Stimulated activated CD8-positive, alpha-beta memory T cell treated with anti-CD3 and anti-CD28 coated beads, Interleukin-7, amount 100 ng/mL, for 48 hours (primary cell): ENCODE measurements around the gene ROBO1.
A peak's percentile ranks its signal among the peaks of the same experiment; 100 is the strongest.

Experiments
- DNase-seq, 2 donors: peaks; one replicate each; pipeline ENCODE4 v3.0.0-alpha.2; 2020; ENCODE audit warnings: low read depth in 1 of 2; ENCODE audit errors: extremely low read depth in 1 of 2

The ROBO1 gene

DNA sequence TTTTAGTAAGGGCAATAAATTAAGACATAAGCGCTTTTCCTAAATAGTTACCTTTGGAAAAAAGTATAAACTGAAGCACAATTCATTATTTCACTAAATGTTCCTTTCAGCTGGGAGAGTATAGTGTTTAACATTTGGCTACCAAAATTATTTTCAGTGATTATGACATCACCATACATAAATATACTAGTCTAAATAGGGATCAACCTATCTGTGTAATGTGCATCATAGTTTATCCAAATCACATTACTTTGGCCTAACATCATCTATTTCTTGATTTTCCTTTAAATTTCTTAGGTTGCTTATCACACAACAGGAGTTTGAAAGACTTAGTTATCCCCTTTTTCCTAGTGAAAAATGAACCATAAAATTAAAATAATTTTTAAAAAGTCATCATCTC, 738.9 kb downstream of the ROBO1 start:
- DNase-seq: no peak

DNA sequence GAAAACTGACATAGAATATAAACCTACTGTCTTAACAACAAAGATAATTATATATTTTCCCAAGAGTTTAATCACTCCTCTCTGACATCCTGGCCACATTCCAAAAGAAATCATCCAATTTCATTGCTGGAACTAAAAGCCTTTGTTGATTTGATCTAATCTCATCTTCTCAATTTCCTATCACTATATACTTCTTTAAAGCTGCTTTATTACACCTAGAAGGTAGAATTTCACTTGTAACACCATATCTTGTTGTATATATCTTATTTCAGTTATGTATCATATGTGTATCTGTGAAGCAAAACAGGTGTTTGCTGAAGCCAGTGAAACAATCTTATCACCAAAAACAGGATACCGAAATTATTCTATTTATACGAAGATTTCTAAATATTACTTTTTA, 740.2 kb downstream of the ROBO1 start:
- no peak for DNase-seq

GRCh38 chr3:79019924-79020173, 747.9 kb downstream of the ROBO1 start:
- DNase-seq: no peak

GRCh38 chr3:79019137-79019923, 748.5 kb downstream of the ROBO1 start:
- DNase-seq: peak in 1 of 2 donors; percentile 2

- peak in 1 of 2 donors; percentile 15 for DNase-seq
Measured at GRCh38 chr3:79018671-79019136, 749.1 kb downstream of the ROBO1 start.

GRCh38 chr3:79018265-79018664, 749.5 kb downstream of the ROBO1 start:
- no peak for DNase-seq

DNA sequence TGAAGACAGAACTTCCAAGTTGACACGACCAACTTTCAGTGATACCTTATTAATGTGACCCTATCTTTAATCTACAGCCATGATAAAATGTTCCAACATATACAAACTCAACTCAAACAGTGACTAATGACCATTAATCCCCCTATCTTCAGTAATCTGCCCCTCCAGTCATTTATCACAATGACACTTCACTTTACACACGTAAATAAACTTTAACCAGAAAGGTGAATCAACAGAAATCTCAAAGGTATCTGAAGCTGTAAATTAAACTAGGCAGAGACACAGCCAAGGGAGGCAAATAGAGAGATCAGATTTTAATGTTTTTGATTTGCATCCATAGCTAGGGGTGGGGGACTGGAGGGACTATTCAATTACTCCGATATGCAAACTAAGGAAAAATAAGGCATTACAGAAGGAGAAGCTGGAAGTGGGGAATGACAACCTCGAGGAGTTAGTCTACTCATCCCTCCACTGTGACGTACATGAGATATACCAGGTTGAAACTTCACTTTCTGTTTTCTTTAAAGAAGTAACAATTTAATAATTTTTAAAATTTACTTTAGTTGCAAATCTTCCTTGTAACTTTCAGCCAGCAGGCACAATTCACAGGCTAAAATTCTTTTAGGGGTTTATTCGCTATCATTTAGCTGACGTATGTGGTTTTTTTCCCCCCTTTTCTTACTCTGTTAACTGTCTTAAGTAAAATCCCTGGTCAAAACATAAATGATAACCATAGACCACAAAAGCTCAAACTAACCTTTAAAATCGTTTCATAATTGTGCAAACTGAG, 751.0 kb downstream of the ROBO1 start:
- DNase-seq: no peak

- DNase-seq: no peak
Measured at GRCh38 chr3:79015854-79016253, 751.9 kb downstream of the ROBO1 start.

- no peak for DNase-seq
Measured at GRCh38 chr3:79012946-79013362, 754.8 kb downstream of the ROBO1 start.

GRCh38 chr3:79012530-79012913, 755.3 kb downstream of the ROBO1 start:
- DNase-seq: no peak

- DNase-seq: no peak
Measured at GRCh38 chr3:79011821-79012529, 755.8 kb downstream of the ROBO1 start.

DNA sequence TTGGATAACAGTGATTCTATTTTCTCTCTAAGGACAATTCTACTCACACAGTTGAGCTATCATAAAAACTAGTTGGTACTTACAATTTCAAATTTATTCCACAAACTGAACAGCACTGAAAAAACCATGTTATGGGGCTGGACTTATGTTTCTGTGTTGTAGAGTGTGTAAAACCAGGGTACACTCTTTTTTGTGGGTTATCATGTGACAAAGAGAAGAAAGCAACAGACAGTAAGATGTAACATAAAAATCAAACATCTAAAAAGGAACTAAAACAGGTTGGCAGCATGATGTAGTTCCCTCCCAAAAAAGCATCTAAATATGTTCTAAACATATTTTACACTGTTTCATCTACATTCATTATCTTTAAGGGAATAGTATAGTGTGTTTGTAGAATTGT, 757.9 kb downstream of the ROBO1 start:
- no peak for DNase-seq

- no peak for DNase-seq
Measured at GRCh38 chr3:79006077-79006476, 761.7 kb downstream of the ROBO1 start.

- DNase-seq: no peak
Measured at GRCh38 chr3:79005084-79005483, 762.7 kb downstream of the ROBO1 start.

GRCh38 chr3:79003994-79004393, 763.8 kb downstream of the ROBO1 start:
- DNase-seq: no peak

GRCh38 chr3:79002465-79003372, 765.1 kb downstream of the ROBO1 start:
- no peak for DNase-seq

GRCh38 chr3:79001255-79001654, 766.5 kb downstream of the ROBO1 start:
- no peak for DNase-seq

DNA sequence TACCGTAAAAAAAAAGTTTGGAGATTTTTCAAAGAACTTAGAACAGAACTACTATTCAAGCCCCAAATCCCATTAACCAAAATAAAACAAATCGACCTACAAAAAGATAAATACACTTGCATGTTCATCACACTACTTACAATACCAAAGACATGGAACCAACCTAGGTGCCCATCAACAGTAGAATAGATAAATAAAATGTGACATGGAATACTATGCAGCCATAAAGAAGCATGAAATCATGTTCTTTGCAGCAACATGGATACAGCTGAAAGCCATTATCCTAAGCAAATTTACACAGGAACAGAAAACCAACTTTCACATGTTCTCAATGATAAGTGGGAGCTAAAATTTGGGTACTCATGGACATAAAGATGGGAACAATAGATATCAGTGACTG, 768.7 kb downstream of the ROBO1 start:
- no peak for DNase-seq

GRCh38 chr3:78995087-78995486, 772.7 kb downstream of the ROBO1 start:
- no peak for DNase-seq

DNA sequence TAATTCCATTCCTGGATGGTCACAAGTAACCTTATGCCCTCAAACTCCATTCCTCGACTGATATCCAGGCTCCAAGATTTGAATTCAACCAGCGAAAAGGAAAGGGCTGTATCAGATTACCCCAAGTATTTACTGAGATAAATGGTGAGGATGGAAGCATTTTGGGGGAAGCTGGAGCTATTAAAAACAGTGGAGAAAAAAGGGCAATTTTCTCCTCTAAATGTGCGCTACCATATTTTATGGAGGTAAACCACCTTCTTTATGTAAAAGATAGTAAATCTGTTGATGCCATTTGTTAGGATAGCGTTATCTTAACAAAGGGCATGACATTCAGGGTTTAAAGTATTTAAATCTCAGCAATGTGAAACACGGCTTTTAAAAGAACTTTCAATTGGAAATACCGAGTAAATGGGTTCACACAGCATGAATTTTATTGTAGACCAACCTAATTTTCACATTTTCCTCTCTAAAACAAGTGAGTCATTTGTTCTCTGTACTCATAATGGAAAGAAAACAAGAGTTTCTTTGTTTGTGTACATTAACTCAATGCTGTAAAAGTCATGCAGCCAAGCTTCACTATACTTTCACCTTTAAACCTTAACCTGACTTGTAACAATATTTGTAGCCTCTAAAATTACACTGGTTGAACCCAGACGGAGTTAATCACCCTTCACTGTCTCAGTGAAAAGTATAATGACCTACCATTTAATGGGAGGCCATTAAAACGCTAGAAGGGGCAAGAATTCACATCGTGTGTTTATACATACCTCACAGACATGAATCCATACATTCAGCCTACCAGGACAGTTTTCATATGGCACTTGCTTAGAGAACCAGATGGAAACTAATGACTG, 773.4 kb downstream of the ROBO1 start:
- DNase-seq: no peak
